HG03442 (cell line): Measurements from ENCODE around the gene VWC2L.

Experiments used
- ATAC-seq: cut with Tn5 transposase; IDR thresholded peaks from one replicate; pipeline ENCODE4 v1.9.1; 2021; ENCODE audit warnings: mild to moderate bottlenecking, moderate library complexity; ENCODE audit not compliant: unreplicated experiment

The VWC2L gene

DNA sequence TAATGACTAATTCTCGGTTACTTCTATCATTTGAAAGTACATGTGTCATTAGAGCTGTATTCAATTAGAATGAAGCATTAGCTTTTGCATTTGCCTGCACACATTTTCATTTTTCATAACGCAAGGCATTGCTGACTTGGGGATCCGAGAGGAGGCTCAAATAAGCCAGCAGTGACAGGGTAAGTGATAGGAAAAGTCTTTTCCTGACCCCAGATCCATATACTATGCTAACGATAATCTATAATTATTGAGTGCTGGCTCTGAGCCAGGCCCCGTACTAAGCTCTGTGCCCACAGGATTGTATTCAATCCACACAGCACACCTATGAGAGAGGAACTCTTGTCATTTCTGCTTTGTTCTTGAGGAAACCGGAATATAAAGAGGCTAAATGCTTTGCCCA, 168.2 kb downstream of the VWC2L start:
- no peak for ATAC-seq

DNA sequence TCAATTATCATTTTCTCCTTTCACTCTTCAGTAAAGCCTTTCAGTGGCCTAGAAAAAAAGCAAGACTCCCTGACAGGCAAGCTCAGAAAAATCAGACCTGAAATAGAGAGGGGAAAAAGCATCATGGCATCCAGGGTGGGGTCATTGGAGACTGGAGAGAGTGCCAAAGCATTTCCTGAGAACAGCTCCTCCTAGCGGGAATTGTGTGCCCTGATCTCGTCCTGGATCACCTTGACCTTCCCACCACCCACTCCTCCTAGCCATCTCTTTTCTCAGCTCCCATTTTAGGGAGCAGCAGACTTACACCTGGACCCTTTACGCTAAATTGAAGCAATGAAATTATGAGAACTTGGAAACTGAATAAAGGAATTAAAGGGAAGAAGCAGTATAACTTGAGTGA, 176.6 kb downstream of the VWC2L start:
- ATAC-seq, result no peak

DNA sequence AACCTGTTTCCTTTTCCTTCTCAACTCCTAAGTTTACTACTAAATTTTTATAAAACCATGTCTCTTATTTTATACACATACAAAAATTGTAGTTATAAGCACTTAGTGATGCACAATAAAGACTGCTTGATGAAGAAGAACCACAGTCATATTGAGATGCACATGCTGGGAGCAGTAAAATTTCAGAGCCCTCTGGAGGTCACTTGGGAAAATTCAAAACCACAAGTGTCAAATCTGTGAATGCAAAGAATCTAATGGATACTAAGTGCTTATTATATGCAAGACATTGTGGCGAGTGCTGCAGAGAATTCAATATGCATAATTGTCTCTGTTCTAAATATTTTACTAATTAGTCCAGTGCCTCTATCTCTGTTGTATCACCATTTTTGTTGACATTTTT, 180.5 kb downstream of the VWC2L start:
- ATAC-seq, result no peak

DNA sequence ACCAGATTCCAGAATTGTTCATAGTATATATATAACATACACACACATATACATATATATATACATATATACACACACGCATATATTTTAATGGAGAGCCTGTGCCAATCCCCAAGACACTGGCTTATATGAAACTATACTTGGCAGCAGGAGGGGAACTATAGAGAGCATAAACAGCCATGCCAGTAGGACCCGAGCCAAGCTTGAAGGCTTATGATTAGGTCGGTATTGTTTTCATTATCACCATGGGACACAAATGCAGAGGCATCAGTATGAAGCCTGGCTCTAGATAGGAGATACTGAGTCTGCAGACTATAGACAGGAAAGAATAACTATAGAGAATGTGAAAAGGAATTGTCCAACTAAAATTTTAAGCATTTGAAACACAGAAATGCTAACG, 181.2 kb downstream of the VWC2L start:
- no peak for ATAC-seq

DNA sequence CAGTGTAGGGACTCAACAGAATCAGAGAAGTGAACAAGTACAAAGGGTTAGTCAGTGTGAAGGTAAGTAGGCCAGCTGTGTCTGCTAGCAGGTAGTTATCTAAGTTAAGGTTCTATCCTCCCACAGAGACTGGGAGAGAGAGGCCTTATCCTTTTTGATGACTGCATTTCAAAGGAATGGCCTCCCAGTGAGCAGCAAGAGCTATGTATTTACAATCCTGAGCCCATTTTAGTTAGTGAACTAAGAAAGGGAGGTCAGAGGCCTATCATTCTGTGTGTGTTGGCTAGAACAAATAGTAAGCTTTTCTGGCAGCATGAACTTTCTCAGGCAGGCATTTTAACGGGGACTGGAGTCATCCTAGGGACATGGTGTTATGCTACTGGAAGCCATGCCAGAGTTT, 182.9 kb downstream of the VWC2L start:
- ATAC-seq, result no peak

DNA sequence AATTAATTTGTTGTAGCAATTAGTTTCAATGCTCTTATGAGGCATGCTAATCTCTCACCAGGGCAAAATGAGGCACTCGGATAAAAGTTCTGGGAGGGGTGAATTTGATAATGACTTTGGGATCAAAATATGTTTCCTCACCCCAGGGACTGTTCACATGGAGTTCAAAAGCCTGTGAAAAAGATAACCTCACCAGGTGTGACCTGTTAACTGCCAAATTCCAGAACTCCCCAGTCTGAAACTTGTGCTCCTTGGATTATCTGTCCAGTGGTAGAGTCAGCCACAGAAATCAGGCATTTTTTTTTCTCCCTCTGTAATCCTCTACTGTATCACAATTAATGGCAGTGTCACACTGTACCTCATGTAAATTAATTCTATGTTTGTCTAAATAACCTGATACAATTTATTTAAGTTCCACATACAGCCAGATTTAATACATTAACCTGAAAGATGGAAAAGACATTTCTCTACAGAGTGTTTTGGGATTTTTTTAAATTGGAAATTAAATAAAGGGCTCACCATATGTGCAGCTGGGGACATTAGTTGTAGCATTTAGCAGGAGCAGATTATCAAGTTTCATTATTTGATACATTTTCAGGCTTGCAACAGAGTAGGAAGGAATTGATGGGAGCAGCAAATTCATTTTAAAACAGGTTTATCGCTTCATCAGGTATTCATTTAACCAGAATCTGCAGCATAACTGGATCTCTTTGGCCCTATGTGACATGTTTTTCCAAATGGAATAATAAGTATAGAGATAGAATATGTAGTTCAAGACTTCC, 191.2 kb downstream of the VWC2L start:
- no peak for ATAC-seq

DNA sequence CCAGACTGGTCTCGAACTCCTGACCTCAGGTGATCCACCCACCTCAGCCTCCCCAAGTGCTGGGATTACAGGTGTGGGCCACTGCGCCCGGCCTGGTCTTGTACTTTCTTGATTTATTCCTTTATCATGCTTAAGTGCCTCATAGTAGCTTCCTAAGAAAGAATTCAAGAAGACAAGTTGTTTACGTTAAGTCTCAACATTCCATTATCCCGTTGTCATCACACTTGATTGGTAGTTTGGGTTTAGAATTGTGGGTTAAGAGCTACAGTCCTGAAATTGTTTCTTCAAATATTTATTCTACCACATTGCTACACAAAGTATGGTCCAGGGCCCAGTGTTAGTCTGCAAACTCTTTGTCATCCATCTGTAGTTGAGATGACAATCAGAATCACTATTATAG, 194.0 kb downstream of the VWC2L start:
- ATAC-seq, result no peak

DNA sequence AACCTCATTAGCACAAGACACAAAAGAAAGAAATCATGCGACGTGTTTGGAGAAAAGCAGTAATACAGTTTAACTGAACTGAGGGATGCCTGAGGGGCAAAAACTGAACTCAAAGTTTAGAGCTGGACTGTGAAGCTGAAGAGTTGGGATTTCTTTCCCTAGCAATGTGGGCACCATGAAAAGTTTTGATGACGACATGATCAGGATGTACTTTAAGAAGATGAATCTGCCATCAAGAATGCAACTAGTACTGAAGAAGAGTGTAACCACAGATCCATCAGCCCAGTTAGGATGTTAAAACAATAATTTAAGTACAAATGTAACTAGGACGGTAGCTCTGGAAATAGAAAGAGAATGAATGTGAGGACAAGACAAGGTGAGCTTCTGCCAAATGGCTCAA, 196.2 kb downstream of the VWC2L start:
- no peak for ATAC-seq

DNA sequence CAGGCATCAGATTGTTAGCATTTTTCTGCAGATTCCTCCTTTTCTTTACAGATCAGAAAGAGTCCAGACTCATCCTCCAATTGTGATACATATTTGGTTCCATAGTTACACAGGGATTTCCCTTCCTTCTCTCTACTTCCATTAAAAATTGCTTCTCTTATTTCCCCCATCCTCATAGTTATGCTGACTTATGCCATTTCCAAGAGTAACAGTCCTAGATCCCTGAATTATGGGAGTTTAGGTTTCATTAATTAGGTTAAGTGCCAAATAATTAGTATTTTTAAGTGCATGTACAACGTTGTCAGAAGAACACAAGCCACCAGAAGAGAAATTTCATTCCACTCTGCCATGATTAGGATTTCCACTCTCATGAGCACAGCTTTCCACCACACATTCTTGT, 200.2 kb downstream of the VWC2L start:
- ATAC-seq, result no peak

DNA sequence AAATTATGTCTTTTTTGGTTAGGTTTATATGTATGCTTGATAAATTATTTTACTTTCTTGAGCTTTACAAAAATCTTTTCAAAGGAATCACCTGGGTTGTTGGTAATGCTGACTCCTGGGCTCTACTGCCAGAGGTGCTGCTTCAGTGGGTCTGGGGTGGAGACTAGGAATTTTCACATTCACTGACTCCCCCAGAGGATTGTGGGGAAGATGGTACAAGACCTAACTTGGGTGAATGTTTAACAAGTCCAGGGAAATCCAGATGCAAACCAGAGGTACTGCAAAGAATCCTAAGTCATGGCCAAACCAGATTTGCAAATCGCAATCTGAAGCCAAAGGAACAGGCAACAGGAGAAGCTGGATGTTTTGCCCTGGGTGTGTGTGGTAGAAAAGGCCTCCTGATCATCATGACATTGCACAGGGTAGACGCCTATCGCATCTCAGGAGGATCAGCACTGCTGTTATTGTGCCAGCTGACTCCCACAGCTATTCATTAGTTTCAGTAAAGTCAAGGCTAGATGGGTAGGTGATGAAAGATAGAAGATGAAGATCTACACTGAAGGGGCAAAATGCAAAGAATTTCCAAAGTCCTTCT, 213.4 kb downstream of the VWC2L start:
- no peak for ATAC-seq

DNA sequence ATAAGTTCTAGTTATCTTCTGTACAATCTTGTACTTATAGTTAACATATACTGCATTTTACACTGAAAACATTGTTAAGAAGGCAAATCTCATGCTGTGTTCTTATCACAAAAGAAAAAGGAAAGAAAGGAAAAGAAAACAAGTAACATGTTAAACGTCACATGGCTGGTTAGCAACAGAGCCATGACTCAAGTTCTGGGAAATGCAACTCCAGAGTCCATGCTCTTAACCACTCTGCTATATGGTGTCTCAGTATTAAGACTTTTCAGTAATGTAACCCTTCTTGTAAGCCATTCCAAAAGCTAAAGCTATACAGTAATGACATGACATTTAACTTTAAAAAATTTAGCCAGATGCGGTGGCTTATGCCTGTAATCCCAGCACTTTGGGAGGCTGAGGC, 217.2 kb downstream of the VWC2L start:
- no peak for ATAC-seq
